GM15510 (cell line): ENCODE data around the gene ESRP2.

Experiments
- POLR2A ChIP-seq: IDR thresholded peaks from 3 replicates; pipeline ENCODE4 v1.6.1; 2011; ENCODE audit warnings: borderline replicate concordance; ENCODE audit not compliant: insufficient read length; ENCODE audit errors: extremely low read depth

The ESRP2 gene

DNA sequence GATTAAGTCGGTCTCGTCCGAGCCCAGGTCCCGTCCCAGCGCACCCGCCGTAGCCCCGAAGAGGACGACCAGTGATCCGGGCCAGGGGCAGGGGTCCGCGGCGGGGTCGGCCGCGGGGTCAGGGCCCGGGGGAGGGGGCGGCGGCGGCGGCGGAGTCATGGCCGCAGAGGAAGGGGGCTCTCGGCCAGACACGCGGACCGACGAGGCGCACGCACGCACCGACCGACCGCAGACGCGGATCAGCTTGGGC is at the start of gene ESRP2:
Gene ESRP2 (minus strand): TSS at position 241 of the 250 bp plus-strand sequence. CDS start 82 bp downstream, at position 159.
- peak; percentile 3 for TF ChIP-seq POLR2A

DNA sequence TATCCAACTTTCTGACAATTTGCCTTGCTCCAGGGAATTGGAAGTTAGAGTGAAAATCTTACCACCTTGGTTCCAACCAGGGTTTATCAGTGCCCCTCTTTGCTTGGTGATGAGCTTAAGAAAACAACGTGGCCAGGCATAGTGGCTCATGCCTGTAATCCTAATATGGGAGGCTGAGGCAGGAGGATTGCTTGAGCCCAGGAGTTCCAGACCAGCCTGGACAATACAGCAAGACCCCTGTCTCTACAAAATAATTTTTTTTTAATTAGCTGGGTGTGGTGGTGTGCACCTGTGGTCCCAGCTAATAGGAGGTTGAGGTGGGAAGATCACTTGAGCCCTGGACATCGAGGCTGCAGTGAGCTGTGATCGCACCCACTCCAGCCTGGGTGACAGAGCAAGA is 49.8 kb upstream of the ESRP2 start:
- TF ChIP-seq POLR2A: no peak

DNA sequence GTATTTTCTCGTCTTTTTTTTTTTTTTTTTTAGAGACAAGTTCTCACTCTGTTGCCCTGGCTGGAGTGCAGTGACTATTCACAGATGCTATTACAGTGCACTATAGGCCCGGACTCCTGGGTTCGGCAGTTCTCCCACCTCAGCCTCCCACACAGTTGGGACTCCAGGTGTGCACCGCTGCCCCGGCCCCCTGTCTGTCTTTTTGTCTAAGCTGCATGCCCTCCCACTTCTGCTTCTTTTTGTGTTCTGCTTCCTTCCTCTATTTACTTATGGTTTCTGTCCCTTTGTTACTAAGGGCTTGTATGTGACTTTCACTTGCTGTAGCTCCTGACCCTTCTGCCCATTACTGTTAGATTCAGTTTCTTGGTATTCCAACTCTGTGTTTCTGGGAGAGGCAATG is 48.9 kb upstream of the ESRP2 start:
- TF ChIP-seq POLR2A: peak; percentile 26

GRCh38 chr16:68283801-68284598 is 48.1 kb upstream of the ESRP2 start:
- TF ChIP-seq POLR2A: no peak

GRCh38 chr16:68283346-68283745 is 47.4 kb upstream of the ESRP2 start:
- no peak for TF ChIP-seq POLR2A

GRCh38 chr16:68282064-68282452 is 46.1 kb upstream of the ESRP2 start:
- TF ChIP-seq POLR2A: no peak

DNA sequence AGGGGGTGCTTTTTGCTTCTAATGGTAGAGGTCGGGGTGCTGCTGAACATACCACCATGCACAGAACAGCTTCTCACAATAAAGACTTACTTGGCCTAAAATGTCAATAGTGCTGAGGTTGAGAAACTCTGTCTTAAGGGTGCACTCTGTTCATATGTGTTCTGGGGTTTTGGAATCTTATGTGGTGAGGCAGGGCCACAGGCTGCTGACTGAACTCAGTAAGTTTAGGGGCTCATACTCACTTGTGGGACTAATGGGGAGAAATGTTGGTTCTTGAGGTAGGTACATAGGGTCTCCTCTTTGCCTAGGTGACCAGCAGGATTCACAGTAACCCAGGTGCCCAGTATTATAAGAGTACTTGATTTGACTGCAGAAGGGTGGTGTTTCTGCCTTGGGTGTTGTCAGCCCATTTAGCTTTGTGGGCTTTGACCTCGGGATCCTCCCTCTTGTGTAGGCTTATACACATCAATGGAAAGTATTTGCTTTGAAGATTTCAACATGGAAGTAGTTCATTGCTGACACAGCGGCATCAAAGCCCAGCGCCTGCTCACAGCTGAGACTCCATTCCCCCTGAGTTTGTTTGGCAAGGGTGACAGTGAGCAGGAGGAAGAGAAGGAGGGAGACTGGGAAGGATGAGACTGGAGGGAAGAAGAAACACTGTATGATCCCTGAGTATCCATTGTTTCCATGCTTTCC is 45.6 kb upstream of the ESRP2 start:
- no peak for TF ChIP-seq POLR2A

GRCh38 chr16:68279726-68280558 is 44.0 kb upstream of the ESRP2 start:
- no peak for TF ChIP-seq POLR2A

DNA sequence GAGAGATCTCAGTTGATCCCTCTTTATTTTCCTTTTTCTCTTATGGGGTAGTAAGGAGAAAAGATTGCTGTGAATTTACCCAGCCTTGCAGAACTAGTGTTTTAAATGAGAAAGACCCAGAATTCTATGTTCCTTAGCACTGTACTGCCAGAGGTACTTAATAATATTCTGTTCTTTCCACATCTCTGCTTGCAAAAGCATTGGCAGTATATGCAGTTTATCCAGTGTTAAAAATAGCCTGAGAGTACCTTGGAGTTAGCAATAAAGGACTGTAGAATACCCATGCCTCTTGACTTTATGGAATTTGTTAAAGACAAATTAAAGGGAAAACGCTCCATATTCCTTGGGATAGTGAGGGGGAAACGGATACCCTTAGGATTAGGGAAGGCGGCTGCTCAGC is 40.3 kb upstream of the ESRP2 start:
- TF ChIP-seq POLR2A: no peak

- TF ChIP-seq POLR2A: no peak
Observed at GRCh38 chr16:68275611-68276191, 39.8 kb upstream of the ESRP2 start.

DNA sequence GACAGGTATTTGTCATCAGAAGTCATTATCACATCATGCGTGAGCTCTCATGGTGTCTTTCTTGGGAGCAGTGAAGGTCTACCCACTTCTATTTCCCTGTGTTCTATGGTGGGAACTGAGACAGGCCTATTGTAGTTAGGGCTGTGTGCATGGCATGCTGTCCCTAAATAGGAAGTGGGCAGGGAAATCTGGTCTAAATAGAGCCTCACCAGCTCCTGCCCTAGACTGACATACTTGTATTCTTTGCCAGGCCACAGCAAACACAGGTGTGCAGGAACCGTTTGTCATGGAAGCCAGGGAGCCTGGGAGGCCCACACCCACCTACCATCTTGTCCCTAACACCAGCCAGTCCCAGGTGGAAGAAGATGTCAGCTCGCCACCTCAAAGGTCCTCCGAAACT is 38.5 kb upstream of the ESRP2 start:
- TF ChIP-seq POLR2A: no peak

GRCh38 chr16:68273896-68274295 is 38.0 kb upstream of the ESRP2 start:
- no peak for TF ChIP-seq POLR2A

- no peak for TF ChIP-seq POLR2A
Observed at GRCh38 chr16:68273459-68273858, 37.5 kb upstream of the ESRP2 start.

- TF ChIP-seq POLR2A: no peak
Observed at GRCh38 chr16:68272507-68273209, 36.7 kb upstream of the ESRP2 start.
